HG02852 (cell line): ENCODE results near the gene MAP7D2.

ENCODE experiments used
- ATAC-seq: cut with Tn5 transposase; IDR thresholded peaks from one replicate; pipeline ENCODE4 v1.9.1; 2021; ENCODE audit warnings: mild to moderate bottlenecking, moderate library complexity; ENCODE audit not compliant: unreplicated experiment

Gene MAP7D2

DNA sequence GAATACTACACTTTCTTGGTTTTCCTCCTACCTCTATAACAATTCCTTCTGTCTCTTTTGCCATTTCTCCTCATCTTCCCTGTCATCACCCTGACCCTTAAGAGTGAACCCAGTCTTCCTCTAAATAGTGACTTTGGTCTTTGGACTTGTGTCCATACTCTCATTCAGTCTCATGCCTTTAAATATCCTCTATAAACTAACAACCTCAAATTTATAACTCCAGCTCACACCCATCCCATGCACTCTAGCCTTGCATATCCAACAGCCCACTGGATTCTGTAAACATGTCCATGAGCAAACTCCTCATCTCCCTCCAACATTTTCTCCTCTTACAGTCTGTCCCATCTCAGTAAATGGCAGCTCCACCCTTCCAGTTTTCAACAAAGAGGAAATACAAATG lies 140.9 kb downstream of the MAP7D2 start:
- no peak for ATAC-seq

DNA sequence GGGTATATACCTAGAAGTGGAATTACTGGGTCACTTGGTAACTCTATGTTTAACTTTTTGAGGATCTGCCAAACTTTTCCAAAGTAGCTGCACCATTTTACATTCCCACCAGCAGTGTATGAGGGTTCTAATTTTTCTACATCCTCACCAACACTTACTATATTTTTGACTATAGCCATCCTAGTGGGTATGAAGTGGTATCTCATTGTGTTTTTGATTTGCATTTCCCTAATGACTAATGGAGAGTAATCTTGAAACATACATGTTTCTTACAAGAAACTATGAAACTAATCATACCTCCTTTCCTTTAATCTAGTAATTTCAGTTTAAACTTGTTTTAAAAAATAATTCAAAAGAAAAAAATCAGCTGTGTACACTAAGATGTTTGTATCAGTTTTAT lies 143.7 kb downstream of the MAP7D2 start:
- ATAC-seq, result no peak

GRCh38 chrX:19968276-19968675 lies 148.4 kb downstream of the MAP7D2 start:
- no peak for ATAC-seq

DNA sequence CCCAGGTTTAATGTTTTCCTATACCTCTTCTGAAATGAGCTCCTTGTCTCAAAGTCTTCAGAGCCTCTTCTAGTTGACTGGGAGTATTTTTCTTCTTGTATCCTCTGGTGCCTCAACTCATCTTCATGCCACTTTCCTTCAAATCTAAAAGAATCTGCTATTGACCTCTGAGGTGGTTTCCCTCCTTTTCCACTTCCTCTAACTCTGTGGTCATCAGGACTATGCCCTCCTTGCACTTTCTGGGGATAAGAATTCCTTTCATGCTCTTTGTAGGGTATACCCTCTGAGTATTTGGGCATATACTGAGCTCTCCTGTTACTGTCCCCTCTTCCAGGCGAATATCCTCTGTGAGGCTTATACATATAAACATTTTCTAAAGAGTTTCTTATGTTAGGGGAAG lies 150.7 kb downstream of the MAP7D2 start:
- ATAC-seq, result no peak

- ATAC-seq, result peak; percentile 82
Observed at GRCh38 chrX:19964017-19964710, 152.5 kb downstream of the MAP7D2 start.

DNA sequence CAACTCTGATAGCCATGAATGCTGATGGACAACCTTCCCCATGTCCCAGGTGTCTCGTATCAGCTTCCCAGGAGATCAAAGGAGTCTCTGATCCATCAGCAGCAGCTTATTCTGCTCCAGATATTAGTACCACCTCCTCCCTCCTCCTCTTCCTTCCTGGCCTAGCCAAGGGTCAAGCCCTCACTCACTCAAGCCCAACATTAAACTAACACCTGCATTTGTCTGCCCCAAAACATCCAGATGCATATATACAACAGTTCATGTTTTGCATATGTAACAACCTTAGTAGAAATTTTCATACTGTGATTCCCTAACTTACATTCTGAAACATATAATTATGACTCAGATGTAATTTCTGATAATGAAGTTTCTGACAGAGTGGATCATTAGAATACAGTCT lies 155.8 kb downstream of the MAP7D2 start:
- no peak for ATAC-seq

DNA sequence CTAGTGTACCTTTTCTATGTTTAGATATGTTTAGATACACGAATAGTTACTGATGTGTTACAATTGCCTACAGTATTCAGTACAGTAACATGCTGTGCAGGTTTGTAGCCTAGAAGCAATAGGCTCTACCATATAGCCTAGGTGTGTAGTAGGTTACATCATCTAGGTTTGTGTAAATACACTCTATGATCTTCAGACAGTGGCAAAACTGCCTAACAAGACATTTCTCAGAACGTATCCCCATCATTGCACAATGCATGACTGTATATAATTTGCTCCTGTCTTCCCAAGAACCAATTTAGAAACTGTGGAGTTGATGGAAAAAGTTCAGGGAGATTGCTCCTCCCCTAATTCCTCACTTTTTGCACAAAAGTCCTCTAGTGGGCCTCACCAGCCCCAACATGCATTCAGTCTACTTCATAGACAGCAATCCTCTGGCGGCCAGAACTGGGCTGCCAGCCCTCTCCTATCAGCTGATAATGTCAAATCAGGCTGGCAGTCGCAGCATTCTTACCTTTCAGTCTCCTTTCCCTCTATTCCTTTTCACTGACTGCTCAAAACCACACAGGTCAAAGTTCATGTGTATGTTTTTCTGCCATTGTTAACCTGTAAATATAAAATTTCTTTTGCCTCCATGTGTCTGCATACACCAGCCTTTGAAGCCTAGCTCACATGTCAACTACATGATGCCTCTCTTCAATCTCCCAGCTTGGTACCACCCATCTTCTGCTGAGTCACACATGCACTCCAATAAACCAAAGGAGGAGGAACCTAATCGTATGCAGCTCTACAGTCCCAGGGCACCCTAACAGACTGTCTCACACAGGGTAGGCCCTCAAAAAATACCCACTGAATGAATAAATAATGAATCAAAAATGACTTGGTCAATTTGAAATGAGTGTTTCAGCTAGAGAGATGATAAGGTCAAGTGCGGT lies 157.9 kb downstream of the MAP7D2 start:
- ATAC-seq, result no peak

GRCh38 chrX:19956923-19957322 lies 159.8 kb downstream of the MAP7D2 start:
- ATAC-seq, result no peak
